Keratinocyte (primary cell): Measurements from ENCODE around the gene TMEM132D. TPM values are rescaled to one million over a fixed set of nuclear protein-coding genes. Genes with fewer than 3 reads are reported as not detected.

Source experiments
- DNase-seq: peaks from one replicate; pipeline ENCODE4 v3.0.0-alpha.2; 2011; ENCODE audit warnings: low read depth, missing footprints, low spot score
- FAIRE-seq: peaks from 2 replicates; lab custom pipeline; 2011; peaks lifted over from hg19 to GRCh38; lab: Jason Lieb, UNC
- H2AFZ ChIP-seq: 2 replicates; pipeline ENCODE4 v1.6.0; 2012; ENCODE audit warnings: low read length, control low read depth, inconsistent platforms; ENCODE audit not compliant: control insufficient read depth
- H3K27ac ChIP-seq: 2 replicates; pipeline ENCODE4 v1.5.1; 2011; ENCODE audit warnings: low read length; ENCODE audit not compliant: control insufficient read depth, insufficient read depth
- H3K27me3 ChIP-seq: 3 replicates; pipeline ENCODE4 v1.6.0; 2011; ENCODE audit warnings: low read length; ENCODE audit not compliant: control insufficient read depth, insufficient read depth; ENCODE audit errors: extremely low read depth
- H3K36me3 ChIP-seq, 2 experiments: 2 replicates in 1 of 2; 3 replicates in 1 of 2; pipeline ENCODE4 v1.5.1; 2011; ENCODE audit warnings: low read length in 2 of 2, mild to moderate bottlenecking in 1 of 2; ENCODE audit not compliant: control insufficient read depth in 2 of 2, insufficient read depth in 2 of 2; ENCODE audit errors: extremely low read depth in 1 of 2
- H3K4me1 ChIP-seq: 3 replicates; pipeline ENCODE4 v1.5.1; 2011; ENCODE audit warnings: low read length; ENCODE audit not compliant: control insufficient read depth, insufficient read depth; ENCODE audit errors: extremely low read depth
- H3K4me2 ChIP-seq: 3 replicates; pipeline ENCODE4 v1.6.0; 2011; ENCODE audit warnings: low read depth, low read length; ENCODE audit not compliant: control insufficient read depth, insufficient read depth; ENCODE audit errors: extremely low read depth
- H3K4me3 ChIP-seq, 3 experiments: fragments of 200-600 bp in 1 of 3; sonication (generic) in 1 of 3; 2 replicates in 2 of 3; 3 replicates in 1 of 3; pipeline ENCODE4 v1.5.1; 2011 to 2016; ENCODE audit warnings: low read length in 3 of 3, mild to moderate bottlenecking in 3 of 3, control low read depth in 2 of 3, inconsistent platforms in 1 of 3, low read depth in 1 of 3, mixed read lengths in 1 of 3, mixed run types in 1 of 3, moderate library complexity in 1 of 3; ENCODE audit not compliant: control insufficient read depth in 2 of 3, insufficient read depth in 2 of 3; ENCODE audit errors: extremely low read depth in 1 of 3
- H3K79me2 ChIP-seq: 2 replicates; pipeline ENCODE4 v1.6.0; 2012; ENCODE audit warnings: low read length; ENCODE audit not compliant: control insufficient read depth, insufficient read depth
- H3K9ac ChIP-seq: 3 replicates; pipeline ENCODE4 v1.6.0; 2011; ENCODE audit warnings: low read length; ENCODE audit not compliant: control insufficient read depth, insufficient read depth; ENCODE audit errors: extremely low read depth
- H3K9me1 ChIP-seq: 3 replicates; pipeline ENCODE4 v1.6.0; 2011; ENCODE audit warnings: low read length; ENCODE audit not compliant: control insufficient read depth, insufficient read depth; ENCODE audit errors: extremely low read depth
- H3K9me3 ChIP-seq: 2 replicates; pipeline ENCODE4 v1.5.1; 2012; ENCODE audit warnings: low read depth, low read length; ENCODE audit not compliant: control insufficient read depth
- H4K20me1 ChIP-seq: 3 replicates; pipeline ENCODE4 v1.6.0; 2011; ENCODE audit warnings: low read length; ENCODE audit not compliant: control insufficient read depth, insufficient read depth; ENCODE audit errors: extremely low read depth
- CTCF ChIP-seq, 3 experiments: IDR thresholded peaks in 1 of 3; conservative IDR thresholded peaks in 1 of 3; optimal IDR thresholded peaks in 1 of 3; 2 replicates in 2 of 3; 3 replicates in 1 of 3; pipeline versions ENCODE3 to v1.5.1; 2011; ENCODE audit warnings: low read length in 3 of 3, mild to moderate bottlenecking in 3 of 3, moderate library complexity in 2 of 3, control low read depth in 1 of 3, inconsistent platforms in 1 of 3; ENCODE audit not compliant: insufficient read depth in 2 of 3; ENCODE audit errors: extremely low read depth in 1 of 3
- EZH2 ChIP-seq: IDR thresholded peaks from one replicate; pipeline ENCODE4 v1.6.1; 2012; ENCODE audit warnings: inconsistent platforms, mild to moderate bottlenecking, low read length, moderate library complexity
- dilution Hi-C: fragments of 300-500 bp; cut with MboI; formaldehyde crosslinking; loops from one replicate; pipeline ENCODE4 v1.7.0; 2020; ENCODE audit warnings: low sequenced_read_pairs; ENCODE audit not compliant: extremely low pct_ligation_motif_present
- polyA plus RNA-seq, 5 experiments: library from polyadenylated mRNA; depleted of rRNA in 3 of 5; stranded (reverse) in 3 of 5; stranded (forward) in 1 of 5; unstranded in 1 of 5; fragments of >200 nt; gene quantifications; 1 replicate in 1 of 5; 2 replicates in 3 of 5; 3 replicates in 1 of 5; pipeline versions ENCODE4 v1.2.1 to v1.2.3, GENCODE V29; 2011 to 2012; ENCODE audit warnings: missing spikeins in 2 of 5, low read depth in 1 of 5, low replicate concordance in 1 of 5

TMEM132D gene
- polyA plus RNA-seq, 1 donor (not counting 4 experiments of a cell fraction or from before 2014, with no cell fraction given): not detected

DNA sequence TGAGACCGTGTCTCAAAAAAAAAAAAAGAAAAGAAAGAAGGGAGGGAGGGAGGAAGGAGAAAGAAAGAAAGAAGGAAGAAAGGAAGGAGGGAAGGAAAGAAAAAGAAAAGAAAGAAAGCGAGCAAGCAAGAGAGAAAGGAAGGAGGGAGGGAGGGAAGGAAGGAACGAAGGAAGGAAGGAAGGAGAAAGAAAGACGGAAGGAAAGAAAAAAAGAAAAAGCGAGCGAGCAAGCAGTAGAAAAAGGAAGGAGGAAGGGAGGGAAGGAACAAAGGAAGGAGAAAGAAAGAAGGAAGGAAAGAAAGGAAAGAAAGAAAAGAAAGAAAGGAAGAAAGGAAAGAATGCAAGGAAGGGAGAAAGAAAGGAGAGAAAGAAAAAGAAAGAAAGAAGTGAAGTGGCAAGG is 546.6 kb downstream of the TMEM132D start:
- no peaks in the 10 kb centered on the region for H3K4me1 ChIP-seq
- no peak for FAIRE-seq
- H3K9ac ChIP-seq: no peak overlapping the region
- H3K9me1 ChIP-seq: no peaks in the 10 kb centered on the region
- no peak overlapping the region for H2AFZ ChIP-seq
- H3K79me2 ChIP-seq: no peaks in the 10 kb centered on the region
- H3K36me3 ChIP-seq: no peaks in the 10 kb centered on the region
- no peak overlapping the region for H3K27ac ChIP-seq
- dilution Hi-C loops: no loop called here
- H3K9me3 ChIP-seq: no peaks in the 10 kb centered on the region
- no peak overlapping the region for H3K4me2 ChIP-seq
- TF ChIP-seq CTCF (optimal IDR thresholded peaks at IDR 0.05 in 1 of 3, IDR thresholded peaks at IDR 0.05 in 1 of 3, conservative IDR thresholded peaks at IDR 0.05 in 1 of 3; ENCODE audit: extremely low read depth in 1 of 3, insufficient read depth in 2 of 3, low read length in 3 of 3) (no peak), EZH2 (no peak)
- no peak overlapping the region for H3K4me3 ChIP-seq
- H4K20me1 ChIP-seq: no peaks in the 10 kb centered on the region
- no peak for DNase-seq
- no peaks in the 10 kb centered on the region for H3K27me3 ChIP-seq

DNA sequence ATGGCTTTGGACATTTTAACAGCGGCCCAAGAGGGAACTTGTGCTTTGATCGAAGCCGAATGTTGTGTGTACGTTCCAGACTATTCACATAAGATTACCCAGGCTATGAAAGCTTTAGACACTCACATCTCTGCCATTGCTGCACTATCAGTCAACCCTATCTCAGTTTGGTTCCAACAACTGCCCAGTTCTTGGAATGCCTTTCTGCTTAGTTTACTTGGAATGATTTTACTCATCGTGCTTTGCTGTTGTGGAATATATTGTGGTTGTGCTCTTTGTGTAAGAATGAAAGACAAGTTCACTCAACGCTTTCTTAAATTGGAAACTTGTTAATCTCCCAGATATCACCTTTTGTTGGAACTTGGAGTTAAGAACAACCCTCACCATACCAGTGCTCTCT is 552.3 kb downstream of the TMEM132D start:
- Histone ChIP-seq H3K79me2 (no peaks in the 10 kb centered on the region), H3K36me3 (no peaks in the 10 kb centered on the region), H2AFZ (no peak overlapping the region), H3K27me3 (no peaks in the 10 kb centered on the region), H3K27ac (no peak overlapping the region), H3K4me2 (no peak overlapping the region), H4K20me1 (no peaks in the 10 kb centered on the region), H3K4me3 (no peak overlapping the region), H3K4me1 (no peaks in the 10 kb centered on the region), H3K9me3 (no peaks in the 10 kb centered on the region), H3K9me1 (no peaks in the 10 kb centered on the region), H3K9ac (no peak overlapping the region)
- DNase-seq: no peak
- dilution Hi-C loops: no loop called here
- TF ChIP-seq CTCF (optimal IDR thresholded peaks at IDR 0.05 in 1 of 3, IDR thresholded peaks at IDR 0.05 in 1 of 3, conservative IDR thresholded peaks at IDR 0.05 in 1 of 3; ENCODE audit: extremely low read depth in 1 of 3, insufficient read depth in 2 of 3, low read length in 3 of 3) (no peak), EZH2 (no peak)
- FAIRE-seq: no peak
